C4-2B (cell line): Measurements from ENCODE around the gene CYP4F11.

Source experiments
- CTCF ChIP-seq: fragments of 450-650 bp; conservative IDR thresholded peaks from 2 replicates; pipeline ENCODE4 v1.5.1; 2017; ENCODE audit warnings: mild to moderate bottlenecking
- ZFX ChIP-seq: fragments of 450-650 bp; IDR thresholded peaks from 2 replicates; pipeline ENCODE4 v1.6.1; 2017

DNA sequence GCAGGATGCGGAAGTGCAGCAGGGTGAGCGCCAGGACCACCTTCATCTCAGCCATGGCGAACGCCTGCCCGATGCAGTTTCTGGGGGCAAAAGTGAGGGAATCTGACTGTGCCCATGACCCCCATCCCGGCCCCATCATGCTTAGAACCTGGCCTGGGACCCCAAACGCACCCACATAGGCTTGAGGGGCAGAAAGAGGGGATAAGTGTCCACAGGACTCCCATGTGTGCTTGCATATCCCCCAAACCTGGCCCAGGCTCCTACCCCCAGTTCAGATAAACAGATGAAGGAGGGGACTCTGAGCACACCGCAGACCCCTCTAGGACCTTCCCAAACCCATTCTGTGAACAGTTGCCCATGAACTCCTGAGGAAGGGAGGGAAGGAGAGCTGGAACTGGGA, 20.5 kb downstream of the CYP4F11 start:
- TF ChIP-seq CTCF (no peak), ZFX (no peak)
